Measurements from ENCODE around the gene FZR1.
A peak's percentile ranks its signal among the peaks of the same experiment; 100 is the strongest.

Gene FZR1

GRCh38 chr19:3474010-3474409 is 32.1 kb upstream of the FZR1 start:
- DNase-seq (ENCODE audit: low spot score) = no peak

GRCh38 chr19:3474614-3475013 is 31.5 kb upstream of the FZR1 start:
- DNase-seq (ENCODE audit: low spot score) = no peak

DNA sequence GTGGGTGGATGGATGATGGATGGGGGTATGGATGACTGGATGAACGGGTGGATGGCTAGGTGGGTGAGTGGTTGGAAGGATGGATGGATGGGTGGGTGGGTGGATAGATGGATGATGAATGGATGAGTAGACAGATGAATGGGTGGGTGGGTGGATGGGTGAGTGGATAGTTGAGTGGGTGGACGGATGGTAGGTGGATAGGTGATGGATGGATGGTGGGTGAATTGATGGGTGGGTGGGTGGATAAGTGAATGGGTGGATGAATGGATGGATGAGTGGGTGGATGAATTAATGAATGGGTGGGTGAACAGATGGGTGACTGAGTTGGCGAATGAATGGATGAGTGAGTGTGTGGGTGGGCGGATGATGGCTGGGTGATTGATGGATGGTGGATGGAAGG is 30.7 kb upstream of the FZR1 start:
- no peak for DNase-seq (ENCODE audit: low spot score)

DNA sequence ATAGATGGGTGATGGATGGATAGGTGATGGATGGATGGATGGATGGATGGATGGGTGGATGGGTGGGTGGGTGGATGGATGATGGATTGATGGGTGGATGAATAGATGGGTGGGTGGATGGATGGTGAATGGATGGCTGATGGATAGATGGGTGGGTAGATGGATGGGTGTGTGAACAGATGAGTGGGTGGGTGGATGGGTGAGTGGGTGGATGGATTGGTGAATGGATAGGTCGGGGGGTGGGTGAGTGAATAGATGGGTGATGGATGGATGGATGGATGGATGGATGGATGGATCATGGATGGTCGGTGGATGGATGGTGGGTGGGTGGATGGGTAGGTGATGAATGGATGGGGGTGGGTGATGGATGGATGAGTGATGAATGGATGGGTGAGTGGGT is 29.3 kb upstream of the FZR1 start:
- DNase-seq (ENCODE audit: low spot score) = no peak

DNA sequence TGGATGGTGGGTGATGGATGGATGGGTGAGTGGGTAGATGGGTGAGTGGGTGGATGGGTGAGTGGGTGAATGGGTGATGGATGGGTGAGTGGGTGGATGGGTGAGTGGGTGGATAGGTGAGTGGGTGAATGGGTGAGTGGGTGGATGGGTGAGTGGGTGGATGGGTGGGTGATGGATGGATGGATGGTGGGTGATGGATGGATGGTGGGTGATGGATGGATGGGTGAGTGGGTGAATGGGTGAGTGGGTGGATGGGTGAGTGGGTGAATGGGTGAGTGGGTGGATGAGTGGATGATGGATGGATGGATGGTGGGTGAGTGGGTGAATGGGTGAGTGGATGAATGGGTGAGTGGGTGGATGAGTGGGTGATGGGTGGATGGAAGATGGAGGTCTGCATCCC is 28.6 kb upstream of the FZR1 start:
- DNase-seq (ENCODE audit: low spot score) = no peak

GRCh38 chr19:3477951-3478350 is 28.2 kb upstream of the FZR1 start:
- peak; percentile 20 for DNase-seq (ENCODE audit: low spot score)

DNA sequence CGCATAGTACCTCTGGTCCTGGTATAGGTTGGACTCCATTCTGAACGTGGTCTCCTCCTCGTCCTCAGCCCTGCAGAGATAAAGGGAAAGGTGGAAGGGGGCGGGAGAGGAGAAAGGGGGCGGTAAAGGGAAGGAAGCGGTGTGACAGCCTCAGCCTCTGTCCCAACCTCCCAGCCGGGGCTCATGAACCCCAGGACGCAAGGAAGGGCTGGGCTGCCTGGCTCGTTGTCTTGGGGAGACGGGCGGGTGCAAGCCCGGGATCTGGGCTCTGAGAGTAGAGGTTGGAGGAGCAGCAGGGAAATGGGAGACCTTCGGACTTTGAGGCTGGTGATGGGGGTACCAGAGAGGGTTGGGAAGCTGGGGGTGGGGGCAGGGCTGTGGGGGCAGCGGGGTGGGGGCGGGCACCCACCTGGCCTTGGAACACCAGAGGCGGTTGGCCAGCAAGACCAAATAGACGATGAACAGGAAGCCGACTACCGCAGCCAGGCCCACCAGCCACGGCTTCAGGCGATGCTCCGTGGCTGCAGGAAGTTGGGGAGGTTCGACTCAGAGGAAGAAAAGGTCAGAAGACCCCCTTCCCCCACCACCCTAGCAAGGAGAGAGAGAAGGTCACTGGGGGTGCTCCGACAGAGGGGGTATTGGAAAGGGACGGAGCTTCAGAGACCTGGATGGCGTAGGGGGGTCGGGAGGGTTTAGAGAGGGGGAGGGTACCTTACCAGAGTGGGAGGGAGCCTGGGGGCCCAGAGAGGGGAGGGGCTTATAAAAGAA is 27.5 kb upstream of the FZR1 start:
- no peak for DNase-seq (ENCODE audit: low spot score)

DNA sequence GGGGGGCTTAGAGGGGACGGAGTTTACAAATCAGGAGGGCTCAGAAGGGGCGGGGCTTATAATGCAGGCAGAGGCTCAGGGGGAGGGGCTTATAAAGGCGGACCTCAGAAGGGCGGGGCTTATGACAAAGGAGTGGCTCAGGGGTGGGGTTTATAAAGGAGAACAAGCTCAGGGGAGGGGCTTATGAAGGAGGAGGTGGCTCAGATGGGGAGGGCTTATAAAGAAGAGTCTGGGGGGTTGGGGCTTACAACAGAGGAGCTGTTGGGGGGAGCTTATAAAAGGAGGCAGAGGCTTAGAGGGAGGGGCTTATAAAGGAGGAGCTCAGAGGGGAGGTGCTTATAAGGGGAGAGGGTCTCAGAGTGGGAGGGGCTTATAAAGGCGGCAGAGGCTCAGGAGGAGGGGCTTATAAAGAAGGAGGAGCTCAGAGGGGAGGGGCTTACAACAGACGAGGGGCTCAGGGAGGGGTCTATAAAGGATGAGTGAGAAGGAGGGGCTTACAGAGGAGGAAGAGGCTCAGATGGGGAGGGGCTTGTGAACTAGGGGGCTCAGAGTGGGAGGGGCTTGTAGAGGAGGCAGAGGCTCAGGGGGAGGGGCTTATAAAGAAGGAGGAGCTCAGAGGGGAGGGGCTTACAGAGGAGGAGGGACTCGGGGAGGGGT is 26.8 kb upstream of the FZR1 start:
- peak; percentile 63 for DNase-seq (ENCODE audit: low spot score)

DNA sequence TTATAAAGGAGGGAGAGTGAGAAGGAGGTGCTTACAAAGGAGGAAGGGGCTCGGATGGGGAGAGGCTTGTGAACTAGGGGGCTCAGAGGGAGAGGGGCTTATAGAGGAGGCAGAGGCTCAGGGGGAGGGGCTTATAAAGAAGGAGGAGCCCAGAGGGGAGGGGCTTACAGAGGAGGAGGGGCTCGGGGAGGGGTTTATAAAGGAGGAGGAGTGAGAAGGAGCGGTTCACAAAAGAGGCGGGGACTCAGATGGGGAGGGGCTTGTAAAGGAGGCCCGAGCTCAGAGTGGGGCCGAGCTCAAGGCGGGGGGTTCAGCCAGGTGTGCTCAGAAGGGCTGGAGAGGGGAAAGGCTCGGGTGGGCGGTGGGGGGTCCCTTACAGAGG is 26.3 kb upstream of the FZR1 start:
- DNase-seq (ENCODE audit: low spot score) = peak; percentile 56

DNA sequence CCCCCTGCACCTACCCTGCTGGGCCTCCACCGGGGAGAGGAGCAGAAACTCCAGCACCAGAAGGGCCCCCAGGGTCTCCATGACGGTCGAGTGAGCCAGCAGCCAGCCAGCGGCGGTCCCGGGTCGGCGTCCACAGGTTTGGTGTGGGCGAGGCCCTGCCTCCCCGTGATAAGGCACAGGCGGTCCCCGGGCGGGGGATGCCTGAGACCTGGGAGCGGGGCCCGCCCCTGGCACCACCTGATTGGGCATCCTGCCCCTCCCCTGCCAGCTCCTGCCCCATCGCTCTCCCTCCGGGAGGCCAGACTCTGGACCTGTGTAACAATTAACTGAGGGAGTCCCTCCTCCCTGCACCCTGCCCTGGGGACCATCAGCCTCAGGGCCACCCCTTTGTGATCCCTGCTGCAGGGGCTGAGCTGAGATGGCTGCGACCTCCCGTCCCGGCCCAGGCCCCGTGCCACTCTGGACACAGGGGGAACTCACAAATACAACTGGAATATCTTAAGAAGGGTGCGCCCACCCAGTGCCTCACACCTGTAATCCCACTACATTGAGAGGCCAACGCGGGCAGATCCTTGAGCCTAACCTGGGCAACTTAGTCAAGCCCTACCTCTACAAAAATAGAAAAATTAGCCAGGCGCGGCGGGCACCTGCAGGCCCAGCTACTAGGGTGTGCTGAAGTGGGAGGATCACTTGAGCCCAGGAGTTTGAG is 25.6 kb upstream of the FZR1 start, which contains the start of gene SMIM24:
Gene SMIM24, minus strand, starts transcription at position 143 of the 709 bp plus-strand sequence. Its CDS starts 62 bp downstream, at position 81.
- DNase-seq (ENCODE audit: low spot score) = no peak

- DNase-seq (ENCODE audit: low spot score) = no peak
Observed at GRCh38 chr19:3481241-3482090, 24.6 kb upstream of the FZR1 start.

- peak; percentile 46 for DNase-seq (ENCODE audit: low spot score)
Observed at GRCh38 chr19:3482507-3483225, 23.4 kb upstream of the FZR1 start.

- peak; percentile 58 for DNase-seq (ENCODE audit: low spot score)
Observed at GRCh38 chr19:3483226-3483628, 22.9 kb upstream of the FZR1 start, which contains the start of gene SMIM44. Gene SMIM44 (minus strand): TSS chr19:3483441. CDS start chr19:3483403, 38 bp downstream.

DNA sequence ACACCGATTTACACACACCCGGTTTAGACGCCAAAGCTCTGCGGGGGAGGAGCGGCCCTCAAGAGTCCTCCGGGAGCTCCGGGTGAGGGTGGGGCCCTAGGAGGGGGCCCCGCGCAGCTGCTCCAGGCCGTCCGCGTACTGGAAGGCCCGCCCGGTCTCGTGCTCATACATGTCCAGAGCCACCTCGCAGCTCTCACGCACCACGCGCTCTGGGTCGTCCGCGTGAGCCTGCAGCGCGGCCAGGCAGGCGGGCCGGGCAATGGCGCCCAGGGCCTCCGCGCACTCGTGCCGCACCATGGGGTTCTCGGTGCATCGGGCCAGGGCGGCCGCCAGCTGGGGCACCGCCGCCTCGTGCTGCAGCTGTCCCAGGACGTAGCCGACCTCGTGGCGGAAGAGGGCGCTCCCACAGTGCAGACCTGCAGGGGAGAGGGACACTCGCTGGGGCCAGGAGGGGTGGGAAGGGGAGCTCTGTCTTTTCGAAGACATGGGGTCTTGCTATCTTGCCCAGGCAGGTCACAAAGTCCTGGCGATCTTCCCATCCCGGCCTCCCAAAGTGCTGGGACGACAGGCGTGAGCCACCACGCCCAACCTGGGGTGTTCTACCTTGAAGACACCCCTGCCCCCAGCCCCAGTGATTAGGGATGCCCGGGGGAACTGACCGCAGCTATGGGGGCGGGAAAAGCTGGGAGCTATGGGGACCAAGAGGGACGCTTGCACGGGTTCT is 14.6 kb upstream of the FZR1 start:
- peak; percentile 25 for DNase-seq (ENCODE audit: low spot score)

DNA sequence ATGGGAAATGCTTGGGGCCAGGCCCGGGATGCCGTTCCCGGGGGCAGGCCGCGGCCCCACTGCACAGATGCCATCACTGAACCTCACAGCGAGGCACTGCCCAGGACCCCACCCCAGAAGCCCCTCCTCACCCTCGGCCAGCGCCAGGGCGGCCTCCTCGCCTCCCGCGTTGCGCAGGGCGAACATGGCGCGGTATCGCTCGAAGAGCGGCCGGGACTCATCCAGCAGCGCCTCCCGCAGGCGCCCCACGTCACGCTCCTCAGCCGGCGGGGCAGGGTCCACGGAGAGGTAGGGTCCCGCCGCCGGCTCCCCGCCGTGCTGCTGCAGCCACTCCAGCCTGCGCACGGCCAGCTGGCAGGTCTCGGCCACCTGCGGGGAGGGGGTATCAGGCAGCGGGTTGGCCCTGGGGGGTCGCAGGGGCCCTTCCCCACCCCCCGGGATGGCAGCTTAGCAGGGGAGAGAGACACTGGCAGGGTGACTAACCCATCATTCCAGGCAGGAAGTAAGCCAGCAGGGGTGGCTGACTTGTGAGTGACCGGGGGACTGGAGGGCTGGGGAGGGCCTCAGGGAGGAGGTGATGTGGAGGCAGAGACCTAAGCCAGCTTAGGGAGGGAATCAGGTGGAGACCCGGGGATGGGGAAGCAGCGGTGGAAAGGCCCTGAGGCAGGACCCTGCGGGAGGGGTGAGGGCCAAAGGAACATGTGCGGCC is 13.8 kb upstream of the FZR1 start:
- peak; percentile 25 for DNase-seq (ENCODE audit: low spot score)

DNA sequence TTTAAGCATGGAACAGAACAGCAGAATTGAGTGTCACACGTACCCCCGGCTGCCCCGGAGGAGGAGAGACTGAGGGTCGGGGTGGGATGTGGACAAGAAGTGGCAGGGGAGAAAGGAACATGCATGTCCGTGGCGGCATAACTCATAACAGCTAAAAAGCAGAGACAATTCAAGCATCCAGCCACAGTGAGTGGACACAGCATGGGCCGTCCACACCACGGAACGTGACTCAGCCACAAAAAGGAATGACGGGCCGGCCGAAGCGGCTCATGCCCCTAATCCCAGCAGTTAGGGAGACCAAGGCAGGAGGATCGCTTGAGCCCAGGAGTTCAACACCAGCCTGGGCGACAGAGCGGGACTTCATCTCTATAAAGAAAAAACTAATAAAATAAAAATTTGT is 13.2 kb upstream of the FZR1 start:
- no peak for DNase-seq (ENCODE audit: low spot score)

- DNase-seq (ENCODE audit: low spot score) = peak; percentile 28
Observed at GRCh38 chr19:3493651-3494050, 12.5 kb upstream of the FZR1 start.

DNA sequence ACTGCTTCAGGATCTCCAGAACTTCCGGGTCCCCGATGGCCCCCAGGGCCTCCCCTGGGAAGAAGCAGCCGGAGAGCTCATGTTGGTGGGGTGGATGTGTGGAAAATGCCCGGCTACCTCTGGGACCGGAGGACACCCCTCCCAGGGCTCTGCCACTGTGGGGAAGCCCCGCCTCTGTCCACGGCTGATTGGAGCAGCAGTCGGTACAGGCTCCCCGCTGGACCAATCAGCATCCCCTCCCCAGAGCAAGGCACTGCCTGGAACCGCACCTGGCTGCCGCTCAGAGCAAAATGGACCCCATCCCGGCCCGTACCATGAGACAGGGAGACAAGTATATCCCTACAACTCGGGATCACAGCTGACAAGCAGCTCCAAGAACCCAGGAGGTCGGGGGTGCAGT is 12.1 kb upstream of the FZR1 start:
- peak; percentile 76 for DNase-seq (ENCODE audit: low spot score)

- DNase-seq (ENCODE audit: low spot score) = peak; percentile 25
Observed at GRCh38 chr19:3494559-3494958, 11.6 kb upstream of the FZR1 start.

All from D341Med (cell line).